ENCODE measurements around the gene TSACC. TPM values are rescaled to one million over a fixed set of nuclear protein-coding genes. Genes with fewer than 3 reads are reported as not detected.

TSACC gene
- total and polyA plus RNA-seq, 9 of the 15 experiments (the other 6 are each of a cell fraction or from before 2014, with no cell fraction given), result 0.45 to 7.4 (median 2.6) TPM

- TF ChIP-seq CTBP1 (IDR thresholded peaks at IDR 0.05; ENCODE audit: borderline replicate concordance) (no peak), SREBF2 (CRISPR knock-in tag; IDR thresholded peaks at IDR 0.05) (no peak), SUPT5H (IDR thresholded peaks at IDR 0.05) (peak; percentile 94), SAFB2 (IDR thresholded peaks at IDR 0.05; ENCODE audit: borderline replicate concordance, low read depth, low read length, severe bottlenecking) (no peak), DPF2 (IDR thresholded peaks at IDR 0.05) (no peak), HEY1 (CRISPR knock-in tag; IDR thresholded peaks at IDR 0.05; ENCODE audit: borderline replicate concordance) (no peak), ILF3 (IDR thresholded peaks at IDR 0.05; ENCODE audit: borderline replicate concordance) (no peak), ARHGAP35 (IDR thresholded peaks at IDR 0.05; ENCODE audit: partially characterized antibody) (no peak), RBBP5 (IDR thresholded peaks at IDR 0.05; ENCODE audit: borderline replicate concordance, insufficient read depth, low read length, poor library complexity, severe bottlenecking) (peak; percentile 65), ZNF316 (IDR thresholded peaks at IDR 0.05) (no peak), HDAC6 (IDR thresholded peaks at IDR 0.05; ENCODE audit: low read depth, low read length) (no peak), IRF1 (CRISPR knock-in tag; IDR thresholded peaks at IDR 0.05; ENCODE audit: borderline replicate concordance) (no peak), POLR2H (tag; IDR thresholded peaks at IDR 0.05; ENCODE audit: low read depth) (0 out of 2 replicates have a peak, but pooled peaks have one; percentile 42), NFIC (IDR thresholded peaks at IDR 0.05) (peak; percentile 99), NFE2 (IDR thresholded peaks at IDR 0.05; ENCODE audit: low read depth) (no peak; the same call in 1 of the 2 replicates), EZH2 (IDR thresholded peaks at IDR 0.05; ENCODE audit: borderline replicate concordance, low read depth, low read length) (no peak), CC2D1A (IDR thresholded peaks at IDR 0.05) (no peak; the same call in 1 of the 2 replicates), ZNF830 (CRISPR knock-in tag; IDR thresholded peaks at IDR 0.05) (no peak)
- TF ChIP-seq, protein P1, sequence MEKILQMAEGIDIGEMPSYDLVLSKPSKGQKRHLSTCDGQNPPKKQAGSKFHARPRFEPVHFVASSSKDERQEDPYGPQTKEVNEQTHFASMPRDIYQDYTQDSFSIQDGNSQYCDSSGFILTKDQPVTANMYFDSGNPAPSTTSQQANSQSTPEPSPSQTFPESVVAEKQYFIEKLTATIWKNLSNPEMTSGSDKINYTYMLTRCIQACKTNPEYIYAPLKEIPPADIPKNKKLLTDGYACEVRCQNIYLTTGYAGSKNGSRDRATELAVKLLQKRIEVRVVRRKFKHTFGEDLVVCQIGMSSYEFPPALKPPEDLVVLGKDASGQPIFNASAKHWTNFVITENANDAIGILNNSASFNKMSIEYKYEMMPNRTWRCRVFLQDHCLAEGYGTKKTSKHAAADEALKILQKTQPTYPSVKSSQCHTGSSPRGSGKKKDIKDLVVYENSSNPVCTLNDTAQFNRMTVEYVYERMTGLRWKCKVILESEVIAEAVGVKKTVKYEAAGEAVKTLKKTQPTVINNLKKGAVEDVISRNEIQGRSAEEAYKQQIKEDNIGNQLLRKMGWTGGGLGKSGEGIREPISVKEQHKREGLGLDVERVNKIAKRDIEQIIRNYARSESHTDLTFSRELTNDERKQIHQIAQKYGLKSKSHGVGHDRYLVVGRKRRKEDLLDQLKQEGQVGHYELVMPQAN (IDR thresholded peaks at IDR 0.05; ENCODE audit: borderline replicate concordance), result peak; percentile 94
- TF ChIP-seq, protein P2, sequence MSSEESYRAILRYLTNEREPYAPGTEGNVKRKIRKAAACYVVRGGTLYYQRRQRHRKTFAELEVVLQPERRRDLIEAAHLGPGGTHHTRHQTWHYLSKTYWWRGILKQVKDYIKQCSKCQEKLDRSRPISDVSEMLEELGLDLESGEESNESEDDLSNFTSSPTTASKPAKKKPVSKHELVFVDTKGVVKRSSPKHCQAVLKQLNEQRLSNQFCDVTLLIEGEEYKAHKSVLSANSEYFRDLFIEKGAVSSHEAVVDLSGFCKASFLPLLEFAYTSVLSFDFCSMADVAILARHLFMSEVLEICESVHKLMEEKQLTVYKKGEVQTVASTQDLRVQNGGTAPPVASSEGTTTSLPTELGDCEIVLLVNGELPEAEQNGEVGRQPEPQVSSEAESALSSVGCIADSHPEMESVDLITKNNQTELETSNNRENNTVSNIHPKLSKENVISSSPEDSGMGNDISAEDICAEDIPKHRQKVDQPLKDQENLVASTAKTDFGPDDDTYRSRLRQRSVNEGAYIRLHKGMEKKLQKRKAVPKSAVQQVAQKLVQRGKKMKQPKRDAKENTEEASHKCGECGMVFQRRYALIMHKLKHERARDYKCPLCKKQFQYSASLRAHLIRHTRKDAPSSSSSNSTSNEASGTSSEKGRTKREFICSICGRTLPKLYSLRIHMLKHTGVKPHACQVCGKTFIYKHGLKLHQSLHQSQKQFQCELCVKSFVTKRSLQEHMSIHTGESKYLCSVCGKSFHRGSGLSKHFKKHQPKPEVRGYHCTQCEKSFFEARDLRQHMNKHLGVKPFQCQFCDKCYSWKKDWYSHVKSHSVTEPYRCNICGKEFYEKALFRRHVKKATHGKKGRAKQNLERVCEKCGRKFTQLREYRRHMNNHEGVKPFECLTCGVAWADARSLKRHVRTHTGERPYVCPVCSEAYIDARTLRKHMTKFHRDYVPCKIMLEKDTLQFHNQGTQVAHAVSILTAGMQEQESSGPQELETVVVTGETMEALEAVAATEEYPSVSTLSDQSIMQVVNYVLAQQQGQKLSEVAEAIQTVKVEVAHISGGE (CRISPR knock-in tag; IDR thresholded peaks at IDR 0.05), result peak in 1 of 3 experiments; percentile 78; a peak in 2 of 6 replicates
- TF ChIP-seq, protein P3, sequence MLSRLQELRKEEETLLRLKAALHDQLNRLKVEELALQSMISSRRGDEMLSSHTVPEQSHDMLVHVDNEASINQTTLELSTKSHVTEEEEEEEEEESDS (CRISPR knock-in tag; IDR thresholded peaks at IDR 0.05), result no peak
These were observed at the start of gene TSACC, which contains the start of gene CCT3 (continued) for GRCh38 chr1:156338180-156338976.

Measured in K562 (cell line).